GM19239 (cell line): ENCODE data around the gene CST3.

Source experiments
- DNase-seq: peaks from one replicate; pipeline ENCODE4 v3.0.0; 2011; ENCODE audit warnings: low spot score; ENCODE audit not compliant: insufficient read length
- FAIRE-seq: peaks from 2 replicates; lab custom pipeline; 2011; peaks lifted over from hg19 to GRCh38; lab: Jason Lieb, UNC

CST3 gene

DNA sequence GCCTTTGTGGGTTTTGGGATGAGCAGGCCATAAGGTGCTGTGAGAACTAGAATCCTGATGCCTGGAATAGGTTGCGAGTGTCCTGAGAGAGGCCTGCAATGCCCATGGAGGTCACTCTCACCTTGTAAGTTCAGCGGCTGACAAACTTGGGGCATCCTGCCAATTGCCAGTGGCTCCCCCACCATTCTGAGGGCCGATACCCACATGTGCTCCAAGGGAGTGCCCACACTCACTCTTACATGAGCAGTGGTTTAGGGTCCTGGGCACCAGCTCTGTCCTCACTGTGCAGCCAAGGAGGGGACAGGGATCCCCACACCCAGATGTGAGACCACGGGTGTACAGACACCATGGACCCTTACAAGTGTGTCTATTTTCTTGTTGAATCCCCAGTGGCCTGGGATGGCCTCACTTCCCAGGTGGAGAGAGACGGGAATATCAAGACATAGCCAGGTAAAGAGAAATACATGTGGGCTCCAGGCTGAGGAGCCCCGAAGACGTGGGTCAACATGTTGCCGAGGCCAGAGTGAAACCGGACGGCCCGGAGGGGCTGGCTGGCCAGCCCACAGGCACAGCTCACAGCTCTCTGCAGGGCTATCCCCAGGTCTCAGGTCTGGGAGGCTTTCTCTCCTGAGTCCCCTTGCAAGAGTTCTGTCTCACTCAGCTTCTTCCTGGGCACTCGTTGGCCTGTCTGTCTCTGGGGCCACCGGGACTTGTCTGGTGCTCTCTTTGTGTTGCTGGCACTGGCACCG lies 30.1 kb downstream of the CST3 start:
- DNase-seq (no peak), FAIRE-seq (no peak)

GRCh38 chr20:23606652-23607049 lies 31.1 kb downstream of the CST3 start:
- FAIRE-seq = peak; percentile 72
- peak; percentile 54 for DNase-seq

DNA sequence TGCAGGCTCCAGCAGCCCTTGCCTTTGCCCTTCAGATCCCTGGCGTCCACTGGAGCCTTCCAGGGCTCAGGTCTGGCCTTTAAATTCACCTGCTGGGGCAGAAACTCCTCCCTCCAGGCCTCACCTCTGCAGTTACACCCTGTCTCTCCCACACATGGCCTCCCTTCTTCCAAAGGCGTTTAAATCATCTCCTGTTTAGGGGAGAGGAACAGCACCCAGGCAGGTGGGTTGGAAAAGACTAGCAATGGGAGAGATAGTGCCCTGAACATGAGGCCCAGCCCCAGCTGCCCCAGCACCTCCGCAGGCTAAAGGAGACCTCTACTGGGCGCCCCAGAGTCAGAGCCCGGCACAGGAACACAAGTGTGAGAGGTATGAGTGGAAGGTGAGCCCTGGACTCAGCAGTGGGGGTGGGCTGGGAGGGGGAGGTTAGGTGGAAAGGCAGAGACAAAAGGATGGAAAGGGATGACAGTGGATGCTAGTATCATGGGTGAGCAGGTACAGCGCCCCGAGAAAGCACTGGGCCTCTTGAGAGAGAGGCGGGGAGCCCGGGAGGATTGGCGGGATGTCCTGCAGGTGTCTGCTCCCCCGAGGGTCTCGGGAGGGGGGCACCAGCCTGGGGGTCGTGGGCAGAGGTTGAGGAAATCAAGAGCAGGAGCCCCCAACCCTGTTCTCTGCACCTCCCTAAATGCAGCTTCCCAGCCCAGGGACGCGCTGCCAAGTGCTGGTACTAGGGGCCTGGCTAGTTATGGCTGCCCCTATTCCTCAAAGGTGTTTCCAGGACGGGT lies 31.7 kb downstream of the CST3 start, which contains the start of gene CST9:
Gene CST9, minus strand, starts transcription at position 51 of the 785 bp plus-strand sequence. CDS start 53 bp downstream, outside the sequence.
- no peak for DNase-seq
- no peak for FAIRE-seq

DNA sequence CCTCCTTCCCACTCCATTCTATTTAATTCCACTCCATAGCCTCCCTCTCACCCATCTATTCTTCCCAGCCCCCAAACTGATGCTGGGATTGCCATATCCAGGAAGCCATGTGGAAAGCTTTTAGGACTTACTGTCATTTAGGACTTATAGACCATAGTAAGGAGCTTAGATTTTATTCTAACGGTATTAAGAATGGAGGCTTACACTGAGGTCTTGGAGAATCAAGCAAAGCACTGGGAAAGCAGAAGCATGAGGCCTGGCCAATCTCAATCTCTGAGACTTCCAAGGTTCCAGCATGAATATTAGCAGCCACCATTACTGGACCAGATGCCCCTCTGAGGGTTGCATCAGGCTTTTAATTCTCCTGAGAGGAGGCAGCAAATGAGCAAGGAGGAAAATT lies 33.4 kb downstream of the CST3 start:
- FAIRE-seq (no peak), DNase-seq (no peak)

DNA sequence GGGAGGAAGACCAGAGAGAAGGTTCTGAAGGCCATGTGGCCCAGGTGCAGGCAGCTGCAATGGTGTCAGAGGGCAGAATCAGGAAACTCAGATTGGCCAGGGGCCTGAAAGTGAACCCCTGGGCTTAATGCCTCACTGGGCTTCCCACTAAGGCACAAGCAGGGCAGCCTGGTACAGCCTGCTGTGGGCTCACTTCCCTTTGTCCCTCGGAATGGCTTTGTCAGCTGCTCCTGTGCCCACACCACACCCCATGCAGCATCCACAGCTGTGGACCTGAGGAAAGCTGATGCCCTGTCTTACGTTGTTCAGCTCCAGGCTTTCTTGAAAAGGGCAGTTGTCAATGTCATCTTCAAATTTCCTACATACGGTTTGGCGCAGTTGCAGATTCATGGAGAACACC lies 34.4 kb downstream of the CST3 start:
- FAIRE-seq (no peak), DNase-seq (no peak)

- FAIRE-seq = no peak
- no peak for DNase-seq
Observed at GRCh38 chr20:23602699-23603098, 35.1 kb downstream of the CST3 start.

GRCh38 chr20:23602241-23602640 lies 35.5 kb downstream of the CST3 start:
- no peak for DNase-seq
- FAIRE-seq = no peak

GRCh38 chr20:23601715-23602114 lies 36.0 kb downstream of the CST3 start:
- DNase-seq (no peak), FAIRE-seq (no peak)

GRCh38 chr20:23598481-23598880 lies 39.3 kb downstream of the CST3 start:
- DNase-seq (no peak), FAIRE-seq (no peak)

DNA sequence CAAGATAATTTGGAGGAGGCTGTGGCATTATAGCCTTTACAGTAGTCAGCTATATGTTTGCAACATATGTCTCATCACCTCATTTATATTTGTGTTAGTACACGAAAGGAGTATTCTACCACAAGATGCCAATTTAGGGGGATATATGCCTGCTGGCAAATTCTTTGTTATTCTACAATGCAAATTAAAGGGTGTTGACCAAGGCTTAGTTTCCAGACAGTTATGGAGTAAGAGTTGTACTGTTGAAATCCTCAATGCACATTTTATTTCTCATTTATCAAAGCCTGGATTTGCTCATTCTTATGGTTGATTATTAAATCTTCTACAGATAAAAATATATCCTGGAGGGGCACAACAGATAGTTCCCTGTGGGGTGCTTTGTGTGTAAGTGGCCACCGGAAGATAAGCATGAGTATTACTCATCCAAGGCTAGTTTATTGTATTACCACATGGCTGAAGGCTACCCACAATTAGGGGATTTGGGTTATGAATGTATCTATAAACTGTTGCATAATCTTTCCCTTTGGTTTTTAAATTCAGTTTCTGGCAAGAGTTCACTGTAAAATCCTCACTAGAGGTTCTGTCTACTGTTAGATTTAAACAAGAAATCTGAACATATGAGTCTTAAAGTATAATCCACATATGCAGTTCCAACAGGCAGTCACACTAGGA lies 41.0 kb downstream of the CST3 start:
- no peak for DNase-seq
- no peak for FAIRE-seq

GRCh38 chr20:23595941-23596340 lies 41.8 kb downstream of the CST3 start:
- DNase-seq (no peak), FAIRE-seq (no peak)

- no peak for DNase-seq
- no peak for FAIRE-seq
Observed at GRCh38 chr20:23588434-23589403, 49.0 kb downstream of the CST3 start.

DNA sequence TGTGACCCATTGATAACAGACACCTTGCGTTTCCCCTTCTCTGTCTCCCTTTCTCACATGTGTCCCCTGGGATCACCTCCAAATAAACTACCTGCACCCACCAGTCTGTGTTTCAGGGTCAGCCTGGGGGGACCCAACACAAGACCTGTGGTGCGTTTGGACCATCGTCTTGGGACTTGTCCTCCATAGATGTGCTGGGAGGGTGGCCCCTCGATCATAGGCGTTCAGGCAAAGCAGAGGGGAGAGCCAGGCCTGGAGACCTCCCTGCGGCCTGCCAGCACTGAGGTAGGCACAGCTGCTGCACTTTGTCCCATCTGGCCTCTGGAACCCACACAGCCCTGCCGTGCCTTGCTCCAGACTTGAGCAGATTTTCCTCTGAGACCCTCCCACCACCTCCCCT lies 50.1 kb downstream of the CST3 start:
- no peak for DNase-seq
- no peak for FAIRE-seq

GRCh38 chr20:23586735-23587525 lies 50.8 kb downstream of the CST3 start:
- no peak for FAIRE-seq
- DNase-seq = no peak

GRCh38 chr20:23585808-23586734 lies 51.7 kb downstream of the CST3 start:
- FAIRE-seq = no peak

DNA sequence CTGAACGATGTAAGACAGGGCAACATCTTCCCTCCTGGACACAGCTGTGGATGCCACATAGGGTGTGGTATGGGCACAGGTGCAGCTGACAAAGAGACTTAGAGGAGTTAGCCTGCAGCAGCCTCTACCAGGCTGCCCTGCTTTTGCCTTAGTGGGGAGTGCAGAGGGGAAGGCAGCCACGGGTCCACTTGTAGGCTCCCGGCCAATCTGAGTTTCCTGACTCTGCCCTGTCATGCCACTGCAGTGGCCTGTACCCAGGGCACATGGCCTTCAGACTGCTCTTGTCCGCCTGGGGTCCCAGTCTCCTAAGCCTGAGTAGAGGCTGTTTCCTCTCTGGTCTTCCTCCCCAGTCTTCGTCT lies 52.3 kb downstream of the CST3 start:
- DNase-seq (no peak), FAIRE-seq (no peak)

More at GRCh38 chr20:23585808-23586734, 51.7 kb downstream of the CST3 start:
- no peak for DNase-seq

DNA sequence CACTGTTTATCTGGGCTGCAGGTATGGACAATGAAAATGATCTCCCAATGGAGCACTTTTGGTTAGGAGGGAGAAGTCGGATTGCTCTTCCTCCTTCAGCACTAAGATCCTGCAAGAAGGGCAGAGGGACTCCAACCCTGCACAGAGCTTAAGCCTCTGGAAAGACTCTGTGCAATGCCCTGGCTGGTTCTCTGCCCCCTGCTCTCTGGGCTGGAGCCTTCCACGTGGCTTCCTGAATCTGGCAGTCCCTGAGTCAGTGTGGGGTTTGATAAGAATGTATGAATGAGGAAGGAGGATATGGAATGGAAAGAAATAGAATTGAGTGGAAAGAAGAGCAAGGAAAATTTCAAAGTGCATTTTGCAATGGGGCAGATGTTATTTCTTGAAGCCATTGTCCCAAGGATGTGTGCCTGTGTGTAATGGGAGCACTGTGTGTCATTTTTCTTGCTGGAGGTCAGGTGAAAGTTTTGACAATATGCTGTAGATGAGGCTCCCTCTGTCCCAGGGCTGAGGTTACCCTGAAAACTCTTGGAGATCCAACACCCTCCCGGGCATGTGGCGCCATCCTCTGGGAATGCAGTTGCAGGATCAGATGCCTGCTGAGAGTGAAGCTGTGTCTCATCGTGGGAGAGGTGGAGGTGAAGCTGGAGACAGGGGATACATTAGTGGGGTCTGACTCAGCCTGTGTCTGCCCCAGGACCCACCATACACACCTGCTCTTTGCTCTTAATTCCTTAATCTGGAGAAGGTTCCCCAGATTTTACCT lies 53.1 kb downstream of the CST3 start:
- DNase-seq (no peak), FAIRE-seq (no peak)
